Esophagus muscularis mucosa (tissue), 4 donors: ENCODE results near the gene FBXW2.

Experiments
- CTCF ChIP-seq, 3 experiments: fragments of 200-600 bp in 2 of 3; fragments of 450-650 bp in 1 of 3; sonication (generic) in 2 of 3; IDR thresholded peaks; one replicate each; pipeline ENCODE4 v1.5.1; 2017 to 2019; ENCODE audit warnings: antibody characterized with exemption in 3 of 3, mild to moderate bottlenecking in 2 of 3, moderate library complexity in 1 of 3
- EP300 ChIP-seq: sonication (generic); formaldehyde crosslinking; IDR thresholded peaks from one replicate; pipeline ENCODE4 v1.6.1; 2017; ENCODE audit warnings: antibody characterized with exemption
- POLR2A ChIP-seq: fragments of 450-650 bp; IDR thresholded peaks from one replicate; pipeline ENCODE4 v1.6.1; 2017; ENCODE audit warnings: antibody characterized with exemption, moderate library complexity, mild to moderate bottlenecking, low read depth

GRCh38 chr9:120830865-120831264, 37.6 kb upstream of the FBXW2 start:
- TF ChIP-seq CTCF (IDR thresholded peaks at IDR 0.05) (no peak), EP300 (no peak), POLR2A (no peak)
